ENCODE measurements around the gene ANKRD6.

The ANKRD6 gene

DNA sequence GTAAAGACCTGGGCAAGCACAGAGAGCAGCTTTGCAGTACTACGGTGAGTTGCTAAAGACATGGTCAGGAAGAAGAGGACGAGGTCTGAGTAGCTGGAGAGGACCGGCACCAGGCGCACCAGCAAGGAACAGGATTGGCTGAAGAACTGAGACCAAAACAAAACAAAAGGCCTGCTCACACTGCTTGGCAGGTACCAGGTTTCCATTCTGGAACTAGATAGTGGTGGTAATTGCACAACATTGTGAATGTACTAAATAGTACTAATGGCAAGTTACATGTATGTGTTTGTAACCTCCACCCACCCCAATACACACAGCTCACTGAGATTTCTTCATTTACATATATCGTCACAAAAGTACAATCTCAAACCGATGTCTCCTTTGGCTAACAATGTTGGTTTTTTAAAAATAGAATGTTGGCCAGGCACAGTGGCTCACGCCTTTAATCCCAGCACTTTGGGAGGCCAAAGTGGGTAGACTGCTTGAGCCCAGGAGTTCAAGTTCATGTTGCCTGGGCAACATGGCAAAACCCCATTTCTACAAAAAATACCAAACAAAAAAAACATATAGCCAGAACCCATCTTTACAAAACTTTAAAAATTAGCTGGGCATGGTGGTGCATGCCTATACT is 238.1 kb downstream of the ANKRD6 start:
- H3K36me3 Mint-ChIP-seq = peaks cover 54% of the 10 kb centered on the region
- H3K27ac Mint-ChIP-seq = no peak overlapping the region
- no peaks in the 10 kb centered on the region for H3K27me3 Mint-ChIP-seq
- H3K4me1 Mint-ChIP-seq = no peaks in the 10 kb centered on the region
- no peaks in the 10 kb centered on the region for H3K9me3 Mint-ChIP-seq
- no peak overlapping the region for H3K4me3 Mint-ChIP-seq
- ATAC-seq = no peak

GRCh38 chr6:89675949-89676748 is 243.2 kb downstream of the ANKRD6 start:
- Mint-ChIP-seq H3K27ac (no peak overlapping the region), H3K4me3 (no peak overlapping the region), H3K4me1 (no peaks in the 10 kb centered on the region), H3K36me3 (peaks cover 63% of the 10 kb centered on the region), H3K27me3 (no peaks in the 10 kb centered on the region), H3K9me3 (no peaks in the 10 kb centered on the region)
- no peak for ATAC-seq

- Mint-ChIP-seq H3K4me1 (no peaks in the 10 kb centered on the region), H3K36me3 (peaks cover 49% of the 10 kb centered on the region), H3K27ac (no peak overlapping the region), H3K27me3 (no peaks in the 10 kb centered on the region), H3K9me3 (no peaks in the 10 kb centered on the region), H3K4me3 (no peak overlapping the region)
- no peak for ATAC-seq
Observed at GRCh38 chr6:89678531-89678930, 245.6 kb downstream of the ANKRD6 start.

- no peaks in the 10 kb centered on the region for H3K4me1 Mint-ChIP-seq
- no peak for ATAC-seq
- no peaks in the 10 kb centered on the region for H3K27me3 Mint-ChIP-seq
- H3K4me3 Mint-ChIP-seq = no peak overlapping the region
- H3K27ac Mint-ChIP-seq = no peak overlapping the region
- H3K9me3 Mint-ChIP-seq = no peaks in the 10 kb centered on the region
- H3K36me3 Mint-ChIP-seq = peaks cover 58% of the 10 kb centered on the region
Observed at GRCh38 chr6:89679215-89680120, 246.5 kb downstream of the ANKRD6 start.

- no peak for ATAC-seq
- peaks cover 59% of the 10 kb centered on the region for H3K36me3 Mint-ChIP-seq
- H3K4me1 Mint-ChIP-seq = no peaks in the 10 kb centered on the region
- H3K4me3 Mint-ChIP-seq = no peak overlapping the region
- H3K9me3 Mint-ChIP-seq = no peaks in the 10 kb centered on the region
- H3K27ac Mint-ChIP-seq = no peak overlapping the region
- no peaks in the 10 kb centered on the region for H3K27me3 Mint-ChIP-seq
Observed at GRCh38 chr6:89680150-89680549, 247.2 kb downstream of the ANKRD6 start.

DNA sequence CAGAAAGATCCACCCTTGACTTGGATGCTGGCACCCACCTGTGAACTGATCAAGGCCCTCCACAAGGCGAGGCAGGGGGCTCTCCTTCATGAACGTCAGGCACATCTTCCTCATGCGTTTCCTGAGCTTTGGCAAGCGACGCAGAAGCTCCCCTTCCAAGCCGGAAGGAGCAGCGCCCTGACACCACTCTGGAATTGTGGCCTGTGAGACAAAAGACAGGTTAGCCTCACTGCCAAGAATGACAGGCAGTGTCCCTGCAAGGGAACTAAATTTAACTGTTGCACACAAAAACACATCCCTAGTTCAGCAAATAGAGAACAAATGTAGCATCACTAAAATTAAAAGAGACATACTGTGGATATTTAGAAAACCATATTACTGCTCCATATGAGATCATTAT is 247.6 kb downstream of the ANKRD6 start:
- ATAC-seq = no peak
- H3K27me3 Mint-ChIP-seq = no peaks in the 10 kb centered on the region
- H3K27ac Mint-ChIP-seq = no peak overlapping the region
- H3K4me3 Mint-ChIP-seq = no peak overlapping the region
- no peaks in the 10 kb centered on the region for H3K4me1 Mint-ChIP-seq
- peaks cover 59% of the 10 kb centered on the region for H3K36me3 Mint-ChIP-seq
- H3K9me3 Mint-ChIP-seq = no peaks in the 10 kb centered on the region

DNA sequence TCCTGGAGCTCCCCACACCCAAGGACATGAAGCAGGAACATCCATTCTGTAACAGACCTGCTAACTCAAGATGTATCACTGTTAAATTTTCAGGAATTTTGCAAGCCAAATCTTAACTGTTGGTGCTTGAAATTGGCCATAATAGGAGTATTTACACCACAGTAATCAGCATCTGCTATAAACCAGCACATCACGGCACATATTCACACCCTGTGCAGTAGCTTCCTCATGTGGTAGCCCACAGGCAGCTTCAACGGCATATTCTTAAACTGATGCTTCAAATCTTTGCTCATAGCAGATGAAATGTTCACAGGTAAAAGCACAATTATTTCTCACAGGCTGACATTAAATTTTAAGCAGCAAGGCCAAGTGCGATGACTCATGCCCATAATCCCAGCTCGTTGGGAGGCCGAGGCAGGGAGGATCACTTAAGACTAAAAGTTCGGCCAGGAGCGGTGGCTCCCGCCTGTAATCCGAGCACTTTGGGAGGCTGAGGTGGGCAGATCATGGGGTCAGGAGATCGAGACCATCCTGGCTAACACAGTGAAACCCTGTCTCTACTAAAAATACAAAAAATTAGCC is 249.1 kb downstream of the ANKRD6 start:
- peaks cover 53% of the 10 kb centered on the region for H3K36me3 Mint-ChIP-seq
- no peak overlapping the region for H3K27ac Mint-ChIP-seq
- H3K27me3 Mint-ChIP-seq = no peaks in the 10 kb centered on the region
- no peaks in the 10 kb centered on the region for H3K9me3 Mint-ChIP-seq
- ATAC-seq = no peak
- H3K4me3 Mint-ChIP-seq = no peak overlapping the region
- H3K4me1 Mint-ChIP-seq = no peaks in the 10 kb centered on the region

DNA sequence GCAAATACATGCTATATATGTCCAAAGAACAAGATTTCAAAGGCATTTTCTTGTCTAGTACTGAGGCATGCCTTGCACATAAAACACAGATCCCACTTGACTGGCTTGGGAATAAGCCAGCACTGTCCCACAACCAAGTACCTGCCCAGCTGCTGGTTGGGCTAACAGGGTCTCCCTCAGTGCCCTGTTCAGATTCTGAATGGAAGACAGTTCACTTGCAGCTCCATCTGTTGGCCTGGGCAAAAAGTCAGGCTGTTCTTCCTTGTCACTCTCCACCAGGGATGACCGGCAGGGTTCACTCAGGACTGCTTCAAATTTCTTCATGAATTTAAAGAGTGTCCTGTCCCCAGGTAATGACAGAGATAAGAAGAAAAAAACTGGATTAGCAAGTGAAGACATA is 250.0 kb downstream of the ANKRD6 start:
- no peaks in the 10 kb centered on the region for H3K9me3 Mint-ChIP-seq
- H3K27ac Mint-ChIP-seq = no peak overlapping the region
- no peaks in the 10 kb centered on the region for H3K27me3 Mint-ChIP-seq
- H3K4me1 Mint-ChIP-seq = no peaks in the 10 kb centered on the region
- H3K4me3 Mint-ChIP-seq = no peak overlapping the region
- ATAC-seq = no peak
- H3K36me3 Mint-ChIP-seq = peaks cover 56% of the 10 kb centered on the region

All from stimulated activated memory B cell treated with anti-CD40 and anti-IgM and Interleukin-4, amounts not matched to agents 10 μg/mL and 1 μg/mL and 100 μg/mL, for 72 hours (primary cell).